ENCODE results near the gene ITGA2B. TPM values are rescaled to one million over a fixed set of nuclear protein-coding genes. Genes with fewer than 3 reads are reported as not detected.

Gene ITGA2B
- total RNA-seq, 4 donors from 2014 or later = 0.44 to 0.65 (median 0.57) TPM; not detected in 1

DNA sequence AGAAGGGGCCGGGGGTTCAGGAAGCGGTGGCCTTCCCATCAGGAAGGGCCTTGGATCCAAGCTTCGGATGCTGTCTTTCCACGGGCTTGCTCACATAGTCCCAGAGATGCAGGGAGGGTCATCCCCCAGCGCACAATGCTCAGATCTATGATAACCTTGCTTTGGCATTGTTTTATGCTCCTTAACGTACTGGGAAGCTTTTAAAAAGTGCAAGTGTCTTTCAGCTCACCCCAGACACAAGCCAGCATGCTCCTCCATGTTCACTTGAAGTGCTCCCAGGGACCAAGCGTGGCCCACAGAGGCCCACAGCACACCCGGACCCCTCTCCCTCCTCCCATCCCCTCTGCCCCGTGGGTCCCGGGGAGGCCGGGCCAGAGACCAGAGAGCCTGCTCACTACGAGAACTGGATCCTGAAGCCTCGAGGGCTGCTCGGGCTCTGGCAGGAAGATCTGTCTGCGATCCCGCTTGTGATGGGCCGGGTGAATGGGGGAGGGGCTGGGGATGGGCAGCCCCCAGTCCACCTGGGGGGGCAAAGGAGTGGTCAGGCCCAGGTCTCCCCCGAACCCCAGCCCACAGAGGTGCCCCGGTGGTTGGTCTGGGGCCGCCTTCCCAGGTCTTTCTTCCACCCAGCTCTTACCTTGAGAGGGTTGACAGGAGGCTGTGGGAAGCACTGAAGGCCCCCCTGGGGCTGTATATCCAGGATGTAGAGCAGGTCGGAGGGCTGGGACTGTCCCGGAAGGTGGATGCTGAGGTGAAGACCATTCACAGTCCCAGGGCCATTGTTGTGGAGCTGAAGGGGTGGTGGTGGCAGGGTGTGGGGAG is 14.0 kb downstream of the ITGA2B start:
- TF ChIP-seq, protein P1, sequence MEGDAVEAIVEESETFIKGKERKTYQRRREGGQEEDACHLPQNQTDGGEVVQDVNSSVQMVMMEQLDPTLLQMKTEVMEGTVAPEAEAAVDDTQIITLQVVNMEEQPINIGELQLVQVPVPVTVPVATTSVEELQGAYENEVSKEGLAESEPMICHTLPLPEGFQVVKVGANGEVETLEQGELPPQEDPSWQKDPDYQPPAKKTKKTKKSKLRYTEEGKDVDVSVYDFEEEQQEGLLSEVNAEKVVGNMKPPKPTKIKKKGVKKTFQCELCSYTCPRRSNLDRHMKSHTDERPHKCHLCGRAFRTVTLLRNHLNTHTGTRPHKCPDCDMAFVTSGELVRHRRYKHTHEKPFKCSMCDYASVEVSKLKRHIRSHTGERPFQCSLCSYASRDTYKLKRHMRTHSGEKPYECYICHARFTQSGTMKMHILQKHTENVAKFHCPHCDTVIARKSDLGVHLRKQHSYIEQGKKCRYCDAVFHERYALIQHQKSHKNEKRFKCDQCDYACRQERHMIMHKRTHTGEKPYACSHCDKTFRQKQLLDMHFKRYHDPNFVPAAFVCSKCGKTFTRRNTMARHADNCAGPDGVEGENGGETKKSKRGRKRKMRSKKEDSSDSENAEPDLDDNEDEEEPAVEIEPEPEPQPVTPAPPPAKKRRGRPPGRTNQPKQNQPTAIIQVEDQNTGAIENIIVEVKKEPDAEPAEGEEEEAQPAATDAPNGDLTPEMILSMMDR (IDR thresholded peaks at IDR 0.05; ENCODE audit: low read depth) = no peak

DNA sequence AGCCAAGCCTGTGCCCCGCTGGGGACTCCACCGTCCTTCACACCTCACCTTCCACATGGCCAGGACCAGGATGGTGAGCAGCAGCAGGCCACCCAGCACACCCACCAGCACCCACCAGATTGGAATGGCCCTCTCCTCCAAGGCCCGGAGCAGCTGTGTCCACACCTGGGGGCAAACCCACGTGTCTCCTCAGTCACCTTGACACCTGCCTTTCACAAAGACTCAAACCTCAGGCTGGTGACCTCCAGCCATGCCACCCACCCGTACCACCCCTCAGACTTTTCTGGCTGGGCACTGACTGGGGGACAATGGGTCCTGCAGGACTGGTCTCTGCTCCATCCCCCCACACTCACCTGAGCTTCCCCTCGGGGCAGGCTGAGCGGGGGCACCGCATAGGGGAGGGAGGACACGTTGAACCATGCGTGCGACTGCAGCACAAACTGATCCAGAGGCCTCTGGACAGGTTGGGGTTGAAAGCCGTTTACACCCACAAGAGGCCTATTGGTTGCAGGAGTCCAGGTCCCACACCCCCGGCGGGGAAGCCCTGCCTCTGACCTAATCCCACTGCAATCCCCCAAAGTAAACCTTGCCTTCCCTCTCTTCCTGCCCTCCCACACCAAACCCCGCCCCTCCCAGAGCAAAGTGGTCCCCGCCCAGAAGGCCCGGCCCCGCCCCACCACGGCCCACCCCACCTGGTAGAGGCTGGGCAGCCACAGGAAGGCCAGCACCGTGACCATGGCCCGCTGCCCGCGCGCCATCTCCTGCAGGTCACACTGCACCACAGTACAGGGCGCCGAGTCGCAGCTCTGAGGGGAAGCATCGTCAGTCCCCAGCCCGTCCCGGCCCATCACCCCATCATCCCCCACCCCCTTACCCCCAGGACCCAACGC is 14.9 kb downstream of the ITGA2B start:
- TF ChIP-seq, protein P1 (IDR thresholded peaks at IDR 0.05; ENCODE audit: low read depth) = no peak

DNA sequence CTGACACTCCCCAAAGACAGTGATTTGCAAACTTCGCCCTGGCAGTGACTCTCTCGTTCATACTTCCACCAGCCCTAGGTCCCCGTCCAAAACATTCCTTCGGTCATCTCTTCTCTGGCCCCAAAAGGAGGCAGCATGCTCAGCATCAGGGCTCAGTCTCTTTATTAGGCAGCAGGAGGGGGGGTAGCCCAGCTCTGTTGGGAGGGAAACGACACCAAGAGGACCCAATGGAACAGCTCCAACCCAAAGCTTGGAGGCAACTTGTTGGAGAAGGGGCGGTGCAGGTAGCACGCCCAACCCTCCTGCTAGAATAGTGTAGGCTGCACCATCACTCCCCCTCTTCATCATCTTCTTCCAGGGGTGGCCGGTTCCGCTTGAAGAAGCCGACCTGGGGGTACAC is 17.4 kb downstream of the ITGA2B start:
- TF ChIP-seq, protein P1 (IDR thresholded peaks at IDR 0.05; ENCODE audit: low read depth) = no peak

DNA sequence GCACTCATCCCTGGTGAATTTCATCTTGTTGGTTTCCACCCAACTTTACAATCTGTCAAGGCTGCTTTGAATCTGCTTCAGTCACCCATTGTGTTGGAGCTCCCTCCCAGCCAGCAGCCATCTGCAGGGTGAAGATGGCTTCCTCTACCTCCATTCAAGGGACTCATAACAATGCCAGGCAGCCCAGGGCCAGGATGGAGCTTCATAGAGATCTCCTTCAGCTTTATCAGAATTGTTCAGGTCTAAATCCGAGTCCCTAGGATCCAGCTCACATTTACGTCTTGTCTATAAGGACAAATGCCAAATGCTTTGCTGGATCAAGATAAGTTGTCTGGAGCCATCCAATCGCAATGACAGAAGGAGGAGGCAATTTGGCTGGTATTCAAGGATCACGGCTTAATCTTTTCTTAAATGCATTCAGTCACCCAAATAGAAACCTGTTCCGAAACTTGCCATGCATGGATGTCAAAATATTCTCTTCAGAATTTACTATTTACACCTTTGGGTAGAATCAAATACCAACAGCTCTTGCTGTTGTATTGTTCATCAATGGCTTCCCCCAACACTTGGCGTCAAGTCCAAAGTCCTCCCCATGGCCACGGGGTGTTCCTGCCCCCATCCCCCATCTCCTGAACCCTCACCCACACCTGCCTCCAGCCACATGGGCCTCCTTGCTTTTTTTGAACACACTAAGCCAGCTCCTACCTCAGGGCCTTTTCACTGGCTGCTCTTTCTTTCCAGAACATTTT is 22.0 kb downstream of the ITGA2B start:
- TF ChIP-seq, protein P1 (IDR thresholded peaks at IDR 0.05; ENCODE audit: low read depth) = no peak

DNA sequence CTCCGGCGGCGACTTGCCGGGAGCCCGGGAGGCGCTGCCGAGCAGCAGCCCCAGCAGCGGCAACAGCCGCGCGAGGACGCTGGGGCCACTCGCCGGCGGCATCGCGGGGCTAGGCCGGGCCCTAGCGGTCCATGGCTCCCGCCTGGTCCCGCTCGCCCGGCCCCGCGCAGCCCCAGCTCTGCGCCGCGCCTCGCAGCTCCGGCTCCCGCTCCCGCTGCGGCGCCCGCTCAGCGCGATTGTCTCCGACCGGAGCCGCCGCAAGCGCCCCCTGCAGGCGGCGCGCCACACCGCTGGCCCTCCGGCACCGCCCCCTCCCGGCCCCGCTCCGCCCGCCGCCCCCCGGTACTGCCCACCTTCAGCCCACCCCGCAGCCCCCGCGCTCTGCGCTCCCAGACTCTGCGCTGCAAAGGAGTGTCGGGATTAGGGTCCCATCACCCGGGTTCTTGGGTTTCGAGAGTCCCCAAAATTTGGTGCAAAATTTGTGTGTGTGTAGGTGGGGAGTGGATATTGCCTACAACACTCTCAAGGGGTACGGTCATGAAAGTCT is 25.8 kb downstream of the ITGA2B start, which contains the start of gene FAM171A2:
FAM171A2 (minus strand) TSS at position 241 of the 547 bp plus-strand sequence; CDS start at position 102, 139 bp downstream.
- TF ChIP-seq, protein P1 (IDR thresholded peaks at IDR 0.05; ENCODE audit: low read depth) = no peak

DNA sequence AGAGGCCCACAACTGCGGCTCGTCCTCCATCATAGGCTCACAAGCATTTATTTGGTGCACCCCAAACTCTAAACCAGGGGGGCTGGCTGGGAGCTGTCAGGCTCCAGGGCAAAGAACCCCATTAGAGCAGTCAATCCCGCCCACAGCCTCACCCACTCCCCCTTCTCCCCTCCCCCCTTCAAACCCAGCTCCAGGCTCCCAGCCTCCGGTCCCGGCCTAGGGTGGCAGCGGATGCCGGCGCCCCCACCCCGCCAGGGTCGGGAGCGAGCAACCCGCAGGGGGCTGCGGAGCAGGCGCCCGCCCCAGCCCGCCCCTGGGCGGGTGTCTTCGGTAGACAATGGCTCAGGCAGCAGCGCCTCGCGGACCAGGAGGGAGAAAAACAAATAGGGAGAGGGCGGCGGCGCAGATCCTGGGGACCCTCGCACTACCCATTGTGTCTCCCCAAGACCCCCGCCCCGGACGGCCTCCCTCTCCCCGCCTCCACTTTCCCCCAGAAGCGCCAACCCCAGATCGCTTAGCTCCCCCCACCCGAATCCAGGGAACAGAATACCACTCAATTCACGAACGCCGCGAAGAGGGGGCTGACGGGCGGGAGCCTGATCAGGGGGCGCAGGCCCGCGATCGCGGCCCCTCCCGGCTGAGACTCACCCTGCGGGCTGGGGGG is 26.4 kb downstream of the ITGA2B start:
- TF ChIP-seq, protein P1 (IDR thresholded peaks at IDR 0.05; ENCODE audit: low read depth) = no peak
